Measurements from ENCODE around the gene CCNQ. TPM values are rescaled to one million over a fixed set of nuclear protein-coding genes. Genes with fewer than 3 reads are reported as not detected.

The CCNQ gene
- total and polyA plus RNA-seq, 2 donors (not counting 1 experiment from before 2014, with no cell fraction given) = 19.9 to 28.2 TPM

GRCh38 chrX:153582896-153583295 is 16.0 kb downstream of the CCNQ start:
- no peaks in the 10 kb centered on the region for H3K9me3 ChIP-seq (ENCODE audit: control insufficient read depth, insufficient read depth, low read depth, low read length)
- no peaks in the 10 kb centered on the region for H3K36me3 ChIP-seq (ENCODE audit: control insufficient read depth, insufficient read depth, low read length)
- no peaks in the 10 kb centered on the region for H3K4me1 ChIP-seq (ENCODE audit: control insufficient read depth, extremely low read depth, insufficient read depth, low read length)
- H3K27me3 ChIP-seq (ENCODE audit: control insufficient read depth, insufficient read depth, low read length) = no peaks in the 10 kb centered on the region
- no peaks in the 10 kb centered on the region for H3K79me2 ChIP-seq (ENCODE audit: control insufficient read depth, insufficient read depth, low read length)
- H4K20me1 ChIP-seq (ENCODE audit: control insufficient read depth, extremely low read depth, insufficient read depth, low read length) = no peaks in the 10 kb centered on the region
- H3K27ac ChIP-seq (ENCODE audit: insufficient read depth, low read length) = no peak overlapping the region
- H3K4me2 ChIP-seq (ENCODE audit: extremely low read depth, insufficient read depth, low read length) = no peak overlapping the region
- H3K9ac ChIP-seq (ENCODE audit: insufficient read depth, low read length) = no peak overlapping the region
- TF ChIP-seq EZH2 (IDR thresholded peaks at IDR 0.05; ENCODE audit: low read length, missing control alignments) = no peak
- TF ChIP-seq, protein P1, sequence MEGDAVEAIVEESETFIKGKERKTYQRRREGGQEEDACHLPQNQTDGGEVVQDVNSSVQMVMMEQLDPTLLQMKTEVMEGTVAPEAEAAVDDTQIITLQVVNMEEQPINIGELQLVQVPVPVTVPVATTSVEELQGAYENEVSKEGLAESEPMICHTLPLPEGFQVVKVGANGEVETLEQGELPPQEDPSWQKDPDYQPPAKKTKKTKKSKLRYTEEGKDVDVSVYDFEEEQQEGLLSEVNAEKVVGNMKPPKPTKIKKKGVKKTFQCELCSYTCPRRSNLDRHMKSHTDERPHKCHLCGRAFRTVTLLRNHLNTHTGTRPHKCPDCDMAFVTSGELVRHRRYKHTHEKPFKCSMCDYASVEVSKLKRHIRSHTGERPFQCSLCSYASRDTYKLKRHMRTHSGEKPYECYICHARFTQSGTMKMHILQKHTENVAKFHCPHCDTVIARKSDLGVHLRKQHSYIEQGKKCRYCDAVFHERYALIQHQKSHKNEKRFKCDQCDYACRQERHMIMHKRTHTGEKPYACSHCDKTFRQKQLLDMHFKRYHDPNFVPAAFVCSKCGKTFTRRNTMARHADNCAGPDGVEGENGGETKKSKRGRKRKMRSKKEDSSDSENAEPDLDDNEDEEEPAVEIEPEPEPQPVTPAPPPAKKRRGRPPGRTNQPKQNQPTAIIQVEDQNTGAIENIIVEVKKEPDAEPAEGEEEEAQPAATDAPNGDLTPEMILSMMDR (conservative IDR thresholded peaks at IDR 0.05 in 1 of 2, IDR thresholded peaks at IDR 0.05 in 1 of 2; ENCODE audit: low read depth in 1 of 2, low read length in 2 of 2) = no peak
- H2AFZ ChIP-seq (ENCODE audit: low read length) = no peak overlapping the region
- DNase-seq (ENCODE audit: low read depth in 2 of 2) = peak; percentile 16 to 17
- no peak overlapping the region for H3K4me3 ChIP-seq (replicated peaks in 1 of 4; ENCODE audit: control extremely low read depth in 1 of 4, insufficient read depth in 1 of 4, low read depth in 3 of 4, low read length in 4 of 4)

GRCh38 chrX:153580700-153581386 is 18.1 kb downstream of the CCNQ start:
- no peak for DNase-seq (ENCODE audit: low read depth in 2 of 2)
- no peaks in the 10 kb centered on the region for H3K27me3 ChIP-seq (ENCODE audit: control insufficient read depth, insufficient read depth, low read length)
- no peaks in the 10 kb centered on the region for H3K4me1 ChIP-seq (ENCODE audit: control insufficient read depth, extremely low read depth, insufficient read depth, low read length)
- H3K9me3 ChIP-seq (ENCODE audit: control insufficient read depth, insufficient read depth, low read depth, low read length) = no peaks in the 10 kb centered on the region
- no peak overlapping the region for H3K4me2 ChIP-seq (ENCODE audit: extremely low read depth, insufficient read depth, low read length)
- H3K9ac ChIP-seq (ENCODE audit: insufficient read depth, low read length) = no peak overlapping the region
- TF ChIP-seq EZH2 (IDR thresholded peaks at IDR 0.05; ENCODE audit: low read length, missing control alignments) = no peak
- TF ChIP-seq, protein P1 (conservative IDR thresholded peaks at IDR 0.05 in 1 of 2, IDR thresholded peaks at IDR 0.05 in 1 of 2; ENCODE audit: low read depth in 1 of 2, low read length in 2 of 2) = no peak
- no peaks in the 10 kb centered on the region for H3K79me2 ChIP-seq (ENCODE audit: control insufficient read depth, insufficient read depth, low read length)
- no peaks in the 10 kb centered on the region for H3K36me3 ChIP-seq (ENCODE audit: control insufficient read depth, insufficient read depth, low read length)
- H3K4me3 ChIP-seq (replicated peaks in 1 of 4; ENCODE audit: control extremely low read depth in 1 of 4, insufficient read depth in 1 of 4, low read depth in 3 of 4, low read length in 4 of 4) = no peak overlapping the region
- no peak overlapping the region for H3K27ac ChIP-seq (ENCODE audit: insufficient read depth, low read length)
- no peaks in the 10 kb centered on the region for H4K20me1 ChIP-seq (ENCODE audit: control insufficient read depth, extremely low read depth, insufficient read depth, low read length)
- no peak overlapping the region for H2AFZ ChIP-seq (ENCODE audit: low read length)

- H3K36me3 ChIP-seq (ENCODE audit: control insufficient read depth, insufficient read depth, low read length) = no peaks in the 10 kb centered on the region
Observed at GRCh38 chrX:153578889-153579288, 20.1 kb downstream of the CCNQ start.

More at GRCh38 chrX:153578889-153579288, 20.1 kb downstream of the CCNQ start:
- Histone ChIP-seq H4K20me1 (ENCODE audit: control insufficient read depth, extremely low read depth, insufficient read depth, low read length) (no peaks in the 10 kb centered on the region), H3K9ac (ENCODE audit: insufficient read depth, low read length) (no peak overlapping the region), H2AFZ (ENCODE audit: low read length) (no peak overlapping the region), H3K4me3 (replicated peaks in 1 of 4; ENCODE audit: control extremely low read depth in 1 of 4, insufficient read depth in 1 of 4, low read depth in 3 of 4, low read length in 4 of 4) (no peak overlapping the region), H3K9me3 (ENCODE audit: control insufficient read depth, insufficient read depth, low read depth, low read length) (no peaks in the 10 kb centered on the region), H3K27ac (ENCODE audit: insufficient read depth, low read length) (no peak overlapping the region), H3K4me1 (ENCODE audit: control insufficient read depth, extremely low read depth, insufficient read depth, low read length) (no peaks in the 10 kb centered on the region), H3K4me2 (ENCODE audit: extremely low read depth, insufficient read depth, low read length) (no peak overlapping the region), H3K27me3 (ENCODE audit: control insufficient read depth, insufficient read depth, low read length) (no peaks in the 10 kb centered on the region), H3K79me2 (ENCODE audit: control insufficient read depth, insufficient read depth, low read length) (no peaks in the 10 kb centered on the region)
- no peak for TF ChIP-seq EZH2 (IDR thresholded peaks at IDR 0.05; ENCODE audit: low read length, missing control alignments)
- TF ChIP-seq, protein P1 (conservative IDR thresholded peaks at IDR 0.05 in 1 of 2, IDR thresholded peaks at IDR 0.05 in 1 of 2; ENCODE audit: low read depth in 1 of 2, low read length in 2 of 2) = no peak
- DNase-seq (ENCODE audit: low read depth in 2 of 2) = no peak
